Measurements from ENCODE around the gene PRR7. TPM values are rescaled to one million over a fixed set of nuclear protein-coding genes. Genes with fewer than 3 reads are reported as not detected.

The PRR7 gene
- polyA plus RNA-seq, 1 donor from 2014 or later: 46.6 TPM

- Histone ChIP-seq H3K4me2 (ENCODE audit: low read length) (peak overlapping the region; percentile 59), H3K79me2 (replicated peaks; ENCODE audit: insufficient read depth, low read length) (peaks cover 10% of the 10 kb centered on the region), H2AFZ (ENCODE audit: low read depth, low read length) (no peak overlapping the region), H4K20me1 (ENCODE audit: insufficient read depth) (peaks cover 19% of the 10 kb centered on the region), H3K9me3 (ENCODE audit: low read length) (no peaks in the 10 kb centered on the region), H3K4me3 (ENCODE audit: low read length) (peak overlapping the region; percentile 72), H3K27ac (ENCODE audit: low read length) (peak overlapping the region; percentile 90), H3K36me3 (ENCODE audit: insufficient read depth, low read length) (peaks cover 9% of the 10 kb centered on the region), H3K9me2 (ENCODE audit: insufficient read depth, low read length) (no peaks in the 10 kb centered on the region), H3K9ac (ENCODE audit: low read length) (peak overlapping the region; percentile 86), H3F3A (ENCODE audit: insufficient read depth, low read length, poor library complexity, severe bottlenecking) (peaks cover 5% of the 10 kb centered on the region), H3K27me3 (ENCODE audit: insufficient read depth, low read depth, low read length) (no peaks in the 10 kb centered on the region)
- TF ChIP-seq, protein P1, sequence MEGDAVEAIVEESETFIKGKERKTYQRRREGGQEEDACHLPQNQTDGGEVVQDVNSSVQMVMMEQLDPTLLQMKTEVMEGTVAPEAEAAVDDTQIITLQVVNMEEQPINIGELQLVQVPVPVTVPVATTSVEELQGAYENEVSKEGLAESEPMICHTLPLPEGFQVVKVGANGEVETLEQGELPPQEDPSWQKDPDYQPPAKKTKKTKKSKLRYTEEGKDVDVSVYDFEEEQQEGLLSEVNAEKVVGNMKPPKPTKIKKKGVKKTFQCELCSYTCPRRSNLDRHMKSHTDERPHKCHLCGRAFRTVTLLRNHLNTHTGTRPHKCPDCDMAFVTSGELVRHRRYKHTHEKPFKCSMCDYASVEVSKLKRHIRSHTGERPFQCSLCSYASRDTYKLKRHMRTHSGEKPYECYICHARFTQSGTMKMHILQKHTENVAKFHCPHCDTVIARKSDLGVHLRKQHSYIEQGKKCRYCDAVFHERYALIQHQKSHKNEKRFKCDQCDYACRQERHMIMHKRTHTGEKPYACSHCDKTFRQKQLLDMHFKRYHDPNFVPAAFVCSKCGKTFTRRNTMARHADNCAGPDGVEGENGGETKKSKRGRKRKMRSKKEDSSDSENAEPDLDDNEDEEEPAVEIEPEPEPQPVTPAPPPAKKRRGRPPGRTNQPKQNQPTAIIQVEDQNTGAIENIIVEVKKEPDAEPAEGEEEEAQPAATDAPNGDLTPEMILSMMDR (IDR thresholded peaks at IDR 0.05; ENCODE audit: poor library complexity, severe bottlenecking): peak; percentile 89
- TF ChIP-seq SMC3 (conservative IDR thresholded peaks at IDR 0.05; ENCODE audit: poor library complexity) (peak; percentile 68), EP300 (conservative IDR thresholded peaks at IDR 0.05; ENCODE audit: poor library complexity, severe bottlenecking) (peak; percentile 31), POLR2AphosphoS5 (IDR thresholded peaks at IDR 0.05) (peak; percentile 69), EZH2 (IDR thresholded peaks at IDR 0.05; ENCODE audit: borderline replicate concordance, insufficient read depth, low read length, poor library complexity, severe bottlenecking) (no peak), RAD21 (conservative IDR thresholded peaks at IDR 0.05) (peak; percentile 62), REST (IDR thresholded peaks at IDR 0.05; ENCODE audit: borderline replicate concordance) (no peak), MXI1 (conservative IDR thresholded peaks at IDR 0.05; ENCODE audit: poor library complexity, severe bottlenecking) (peak; percentile 79)
Measured at GRCh38 chr5:177455036-177455660, 8.5 kb downstream of the PRR7 start.

GRCh38 chr5:177455661-177456590 is 9.3 kb downstream of the PRR7 start:
- no peak overlapping the region for H2AFZ ChIP-seq (ENCODE audit: low read depth, low read length)
- no peak for TF ChIP-seq TAF1 (IDR thresholded peaks at IDR 0.05; ENCODE audit: low read depth)
- TF ChIP-seq POLR2AphosphoS5 (IDR thresholded peaks at IDR 0.05): no peak
- TF ChIP-seq EP300 (conservative IDR thresholded peaks at IDR 0.05; ENCODE audit: poor library complexity, severe bottlenecking): no peak
- TF ChIP-seq MXI1 (conservative IDR thresholded peaks at IDR 0.05; ENCODE audit: poor library complexity, severe bottlenecking): no peak
- peak; percentile 67 for TF ChIP-seq SMC3 (conservative IDR thresholded peaks at IDR 0.05; ENCODE audit: poor library complexity)
- TF ChIP-seq, protein P1 (IDR thresholded peaks at IDR 0.05; ENCODE audit: poor library complexity, severe bottlenecking): peak; percentile 78
- peak; percentile 46 for TF ChIP-seq RAD21 (conservative IDR thresholded peaks at IDR 0.05)
- H3K4me3 ChIP-seq (ENCODE audit: low read length): peak overlapping the region; percentile 72
- H3K79me2 ChIP-seq (replicated peaks; ENCODE audit: insufficient read depth, low read length): peaks cover 5% of the 10 kb centered on the region
- H3K9me3 ChIP-seq (ENCODE audit: low read length): no peaks in the 10 kb centered on the region
- peaks cover 5% of the 10 kb centered on the region for H3F3A ChIP-seq (ENCODE audit: insufficient read depth, low read length, poor library complexity, severe bottlenecking)
- peaks cover 9% of the 10 kb centered on the region for H3K36me3 ChIP-seq (ENCODE audit: insufficient read depth, low read length)
- H3K9ac ChIP-seq (ENCODE audit: low read length): peak overlapping the region; percentile 86
- H3K9me2 ChIP-seq (ENCODE audit: insufficient read depth, low read length): no peaks in the 10 kb centered on the region
- peak overlapping the region; percentile 59 for H3K4me2 ChIP-seq (ENCODE audit: low read length)
- no peaks in the 10 kb centered on the region for H3K27me3 ChIP-seq (ENCODE audit: insufficient read depth, low read depth, low read length)
- peaks cover 19% of the 10 kb centered on the region for H4K20me1 ChIP-seq (ENCODE audit: insufficient read depth)
- peak overlapping the region; percentile 90 for H3K27ac ChIP-seq (ENCODE audit: low read length)
